Stimulated activated CD8-positive, alpha-beta memory T cell treated with anti-CD3 and anti-CD28 coated beads, Interleukin-12 subunit alpha, Interleukin-12 subunit beta, amount 100 ng/mL, for 4 hours (primary cell): ENCODE results near the gene HOXB6.

Experiments
- DNase-seq: peaks from one replicate; pipeline ENCODE4 v3.0.0-alpha.2; 2020; ENCODE audit warnings: low read depth

The HOXB6 gene

GRCh38 chr17:48604770-48605329 lies at the start of gene HOXB6:
HOXB6 (minus strand) TSS chr17:48604986; CDS start chr17:48598150, 6,836 bp downstream.
- no peak for DNase-seq

- DNase-seq = no peak
Measured at GRCh38 chr17:48649741-48650140, 45.0 kb upstream of the HOXB6 start.

- no peak for DNase-seq
Measured at GRCh38 chr17:48647963-48648245, 43.1 kb upstream of the HOXB6 start.

GRCh38 chr17:48647103-48647962 lies 42.5 kb upstream of the HOXB6 start:
- no peak for DNase-seq

- DNase-seq = peak; percentile 25
Measured at GRCh38 chr17:48646183-48647102, 41.7 kb upstream of the HOXB6 start.

GRCh38 chr17:48645639-48646182 lies 40.9 kb upstream of the HOXB6 start:
- DNase-seq = no peak

GRCh38 chr17:48644910-48645557 lies 40.2 kb upstream of the HOXB6 start:
- no peak for DNase-seq

GRCh38 chr17:48644159-48644558 lies 39.4 kb upstream of the HOXB6 start:
- DNase-seq = no peak

GRCh38 chr17:48643697-48644012 lies 38.9 kb upstream of the HOXB6 start:
- no peak for DNase-seq

- DNase-seq = no peak
Measured at GRCh38 chr17:48642843-48643696, 38.3 kb upstream of the HOXB6 start.

GRCh38 chr17:48642059-48642842 lies 37.5 kb upstream of the HOXB6 start:
- no peak for DNase-seq

- DNase-seq = no peak
Measured at GRCh38 chr17:48641541-48642058, 36.8 kb upstream of the HOXB6 start.

GRCh38 chr17:48640858-48641180 lies 36.0 kb upstream of the HOXB6 start:
- DNase-seq = no peak

- no peak for DNase-seq
Measured at GRCh38 chr17:48639982-48640857, 35.4 kb upstream of the HOXB6 start.

GRCh38 chr17:48639136-48639535 lies 34.4 kb upstream of the HOXB6 start:
- no peak for DNase-seq

GRCh38 chr17:48637323-48638260 lies 32.8 kb upstream of the HOXB6 start:
- DNase-seq = no peak

- DNase-seq = peak; percentile 50
Measured at GRCh38 chr17:48636177-48637018, 31.6 kb upstream of the HOXB6 start.
